HG03139 (cell line): ENCODE results near the gene FAM3A.

ENCODE experiments used
- ATAC-seq: cut with Tn5 transposase; IDR thresholded peaks from one replicate; pipeline ENCODE4 v1.9.1; 2021; ENCODE audit not compliant: unreplicated experiment

FAM3A gene

DNA sequence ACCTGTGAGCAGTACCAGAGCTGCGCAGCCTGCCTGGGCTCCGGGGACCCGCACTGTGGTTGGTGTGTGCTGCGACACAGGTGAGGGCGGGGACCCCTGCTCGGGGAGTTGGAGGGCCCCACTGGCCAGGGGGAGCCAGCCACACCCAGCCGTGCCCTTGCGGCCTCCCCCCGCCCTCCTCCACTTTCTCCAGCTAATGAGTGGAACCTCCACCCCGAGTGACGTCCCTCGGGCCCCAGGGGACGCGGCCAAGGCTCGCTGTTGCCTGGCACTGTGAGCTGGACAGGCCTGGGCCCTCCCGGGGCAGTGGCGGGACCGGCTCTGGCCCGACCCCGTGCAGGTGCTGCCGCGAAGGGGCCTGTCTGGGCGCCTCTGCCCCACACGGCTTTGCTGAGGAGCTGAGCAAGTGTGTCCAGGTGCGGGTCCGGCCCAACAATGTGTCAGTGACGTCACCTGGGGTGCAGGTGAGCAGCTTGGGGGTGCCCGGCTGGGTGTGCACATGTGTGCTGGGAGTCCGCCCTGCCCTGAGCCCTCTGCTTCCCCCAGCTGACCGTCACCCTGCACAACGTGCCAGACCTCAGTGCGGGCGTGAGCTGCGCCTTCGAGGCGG lies 52.3 kb downstream of the FAM3A start:
- ATAC-seq = no peak

DNA sequence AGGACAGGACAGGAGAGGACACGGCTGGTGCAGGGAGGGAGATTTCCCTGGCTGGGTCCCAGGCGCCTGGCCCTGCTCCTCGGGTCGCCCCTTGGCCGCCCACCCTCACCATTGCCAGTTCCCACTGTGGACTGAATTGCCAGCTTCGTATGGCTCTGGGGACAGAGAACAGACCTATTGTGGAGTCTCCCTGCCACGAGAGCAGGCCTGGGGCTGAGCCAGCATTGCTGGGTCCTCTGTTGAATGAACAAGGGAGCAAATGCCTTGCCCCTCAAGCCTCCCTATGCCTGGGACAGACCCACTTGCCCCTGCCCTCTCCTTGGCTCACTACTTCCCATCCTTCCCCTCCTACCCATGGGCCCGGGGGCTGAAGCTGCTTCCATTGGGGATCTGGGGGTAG lies 53.6 kb downstream of the FAM3A start:
- ATAC-seq = no peak

DNA sequence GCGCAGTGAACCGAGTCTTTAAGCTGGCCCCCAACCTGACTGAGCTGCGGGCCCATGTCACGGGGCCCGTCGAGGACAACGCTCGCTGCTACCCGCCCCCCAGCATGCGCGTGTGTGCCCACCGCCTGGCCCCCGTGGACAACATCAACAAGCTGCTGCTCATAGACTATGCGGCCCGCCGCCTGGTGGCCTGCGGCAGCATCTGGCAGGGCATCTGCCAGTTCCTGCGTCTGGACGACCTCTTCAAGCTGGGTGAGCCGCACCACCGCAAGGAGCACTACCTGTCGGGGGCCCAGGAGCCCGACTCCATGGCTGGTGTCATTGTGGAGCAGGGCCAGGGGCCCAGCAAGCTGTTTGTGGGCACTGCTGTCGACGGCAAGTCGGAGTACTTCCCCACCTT lies 55.7 kb downstream of the FAM3A start:
- ATAC-seq = no peak

DNA sequence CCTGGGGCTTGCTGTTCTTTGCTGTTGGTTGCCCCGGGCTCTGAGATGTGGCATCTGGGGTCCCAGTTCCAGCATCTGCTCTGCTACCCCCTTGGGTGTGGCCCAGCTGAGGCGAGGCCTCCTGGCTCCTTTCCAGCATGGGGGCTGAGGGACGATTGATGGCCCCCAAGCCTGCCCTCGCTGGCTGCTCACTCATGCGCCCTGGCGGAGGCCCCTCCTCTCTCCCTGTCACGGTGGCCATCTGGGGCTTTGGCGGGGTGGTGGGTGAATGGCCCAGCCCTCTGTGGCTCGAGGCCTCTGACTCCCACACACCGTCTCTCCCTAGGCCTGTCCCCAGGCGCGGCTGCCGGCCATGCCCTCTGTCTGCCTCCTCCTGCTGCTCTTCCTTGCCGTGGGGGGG lies 56.2 kb downstream of the FAM3A start:
- ATAC-seq = no peak

DNA sequence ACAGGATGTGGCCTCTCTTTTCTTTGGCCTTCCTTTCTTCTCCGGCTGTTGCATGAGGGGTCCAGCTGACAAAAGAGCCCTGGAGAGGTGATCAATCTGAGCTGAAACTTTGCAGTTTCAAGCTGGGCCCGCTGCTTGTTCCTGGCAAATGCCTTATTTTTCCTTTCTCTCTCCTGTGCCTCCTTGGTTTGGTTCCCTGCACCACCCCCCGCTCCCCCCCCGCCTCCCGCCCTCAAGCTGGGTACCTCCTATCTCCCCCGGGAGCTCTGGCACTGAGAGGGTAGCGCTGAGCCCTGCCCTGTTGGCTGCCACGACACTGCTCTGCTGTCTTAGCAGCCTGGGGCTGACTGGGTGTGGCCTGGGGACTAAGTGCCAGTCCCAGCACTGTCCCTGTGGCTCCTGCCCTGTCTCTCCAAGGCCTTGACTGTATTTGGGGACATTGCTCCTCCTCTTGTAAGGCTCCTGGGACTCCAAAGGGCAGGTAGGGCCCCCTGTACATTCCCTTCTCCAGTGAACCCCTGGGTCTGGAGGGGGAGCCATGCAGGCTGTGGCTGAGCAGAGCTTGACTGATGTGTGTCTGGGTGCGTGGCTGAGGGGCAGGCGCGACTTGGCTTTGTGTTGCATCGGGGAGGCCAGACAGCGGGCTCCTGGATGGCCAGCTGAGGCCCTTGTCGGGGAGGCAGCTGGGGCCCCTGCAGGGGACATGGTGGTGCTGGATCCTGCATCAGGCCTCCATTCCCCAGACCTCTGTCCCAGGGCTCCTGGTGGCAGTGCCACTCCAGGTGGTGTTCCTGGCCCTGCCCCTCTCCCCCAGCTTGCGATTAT lies 56.9 kb downstream of the FAM3A start:
- ATAC-seq = no peak

DNA sequence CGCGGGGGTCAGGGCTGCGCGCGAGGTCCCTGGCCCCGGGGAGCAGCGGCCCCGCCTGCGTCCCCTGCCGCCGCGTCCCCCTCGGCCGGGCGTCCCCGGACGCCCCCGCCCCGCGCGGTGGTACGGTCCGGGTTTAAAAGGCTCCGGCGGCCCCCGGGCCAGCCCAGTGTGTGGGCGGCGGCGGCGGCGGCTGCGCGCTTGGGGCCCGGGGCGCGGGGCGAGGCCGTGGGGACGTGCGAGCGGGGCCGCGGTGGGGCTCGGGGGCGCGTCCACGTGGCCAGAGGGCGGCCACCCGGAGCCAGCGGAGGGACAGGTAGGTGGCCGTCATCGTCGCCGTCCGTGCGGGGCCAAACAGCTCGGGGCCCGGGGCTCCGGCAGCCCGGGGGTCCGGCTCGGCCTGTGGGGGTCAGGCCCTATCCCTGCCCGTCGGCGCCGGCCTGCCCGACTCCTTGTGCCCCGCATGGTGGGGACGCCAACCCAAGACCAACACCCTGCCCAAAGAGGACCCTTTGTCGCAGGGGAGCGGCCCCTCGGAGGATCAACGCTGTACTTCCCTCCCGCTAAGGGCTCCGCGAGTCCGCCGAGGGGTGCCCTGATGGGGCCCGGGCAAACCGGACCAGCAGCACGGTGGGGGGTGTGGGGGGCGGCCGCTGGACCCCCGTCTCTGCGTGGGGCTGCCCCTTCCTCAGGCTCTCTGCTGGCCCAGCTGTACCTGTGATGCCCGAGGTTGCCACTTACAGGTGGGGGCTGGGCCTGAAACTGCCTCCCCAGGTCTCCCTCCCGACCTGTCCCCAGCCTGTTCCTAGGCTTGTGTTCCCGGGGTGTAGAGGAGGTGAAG lies 57.7 kb downstream of the FAM3A start, which contains the start of gene PLXNA3:
PLXNA3 (plus strand) TSS at position 166 of the 838 bp plus-strand sequence. CDS start 1,903 bp downstream, outside the sequence.
- peak; percentile 40 for ATAC-seq

DNA sequence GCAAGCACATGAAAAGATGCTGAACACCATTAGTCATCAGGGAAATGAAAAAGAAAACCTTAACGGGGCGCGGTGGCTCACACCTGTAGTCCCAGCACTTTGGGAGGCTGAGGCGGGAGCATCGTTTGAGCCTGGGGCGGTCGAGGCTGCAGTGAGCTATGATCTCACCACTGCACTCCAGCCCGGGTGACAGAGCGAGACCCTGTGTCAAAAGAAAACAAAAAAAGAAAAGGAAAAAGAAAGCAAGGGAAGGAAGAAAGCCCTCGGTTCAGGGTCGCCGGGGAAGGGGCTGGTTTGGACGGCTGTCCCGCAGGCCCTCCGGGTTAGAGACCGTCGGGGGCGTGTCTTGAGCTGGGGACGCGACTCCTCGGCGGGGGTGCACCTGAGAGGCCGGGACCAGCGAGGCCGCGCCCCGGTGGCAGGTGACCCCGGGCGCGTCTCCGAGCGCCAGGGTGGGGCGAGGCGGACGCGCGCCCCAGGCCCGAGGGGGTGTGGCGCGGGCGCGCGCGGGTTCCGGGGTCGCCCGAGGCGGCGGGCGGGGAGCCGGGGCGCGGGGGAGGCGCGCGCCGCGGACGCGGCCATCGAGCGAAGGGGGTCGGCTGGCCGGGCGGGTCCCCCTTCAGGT lies 58.4 kb downstream of the FAM3A start:
- ATAC-seq = peak; percentile 59
